ENCODE measurements around the gene BCL11A.

DNA sequence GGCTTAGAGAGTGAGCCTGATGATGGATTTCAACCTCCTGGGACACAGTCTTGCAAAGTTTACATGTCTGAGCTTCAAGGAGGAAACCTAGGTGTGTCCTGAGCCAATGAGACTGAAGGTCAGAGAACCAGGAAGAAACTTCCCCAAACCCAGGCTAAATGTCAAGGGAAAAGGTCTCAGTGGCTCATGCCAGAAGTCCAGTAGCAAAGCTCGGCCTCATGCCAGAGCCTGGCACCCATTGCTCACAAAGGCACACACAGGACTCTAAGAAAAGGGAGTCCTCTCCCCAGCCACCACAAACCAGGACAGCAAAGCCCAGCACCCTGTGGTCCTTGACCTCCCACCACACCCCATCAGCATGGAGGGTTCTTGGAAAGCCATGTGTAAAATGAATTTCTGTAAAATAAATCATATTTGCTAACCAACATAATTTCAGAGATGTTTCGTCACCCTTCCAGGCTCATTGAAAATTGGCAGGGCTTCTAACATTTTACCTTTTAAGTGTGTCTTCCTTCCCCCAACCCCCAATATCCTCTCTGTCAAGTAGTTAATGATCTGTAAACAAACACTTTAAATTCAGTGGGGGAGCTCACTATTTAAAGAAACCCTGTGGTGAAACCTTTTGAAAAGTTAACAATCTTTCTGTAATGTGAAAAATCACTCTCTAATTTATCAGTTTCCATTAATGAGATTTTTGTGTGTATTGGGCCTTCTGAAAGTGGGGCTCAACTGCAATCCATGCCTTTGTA lies 77.1 kb downstream of the BCL11A start:
- TF ChIP-seq, protein P1, sequence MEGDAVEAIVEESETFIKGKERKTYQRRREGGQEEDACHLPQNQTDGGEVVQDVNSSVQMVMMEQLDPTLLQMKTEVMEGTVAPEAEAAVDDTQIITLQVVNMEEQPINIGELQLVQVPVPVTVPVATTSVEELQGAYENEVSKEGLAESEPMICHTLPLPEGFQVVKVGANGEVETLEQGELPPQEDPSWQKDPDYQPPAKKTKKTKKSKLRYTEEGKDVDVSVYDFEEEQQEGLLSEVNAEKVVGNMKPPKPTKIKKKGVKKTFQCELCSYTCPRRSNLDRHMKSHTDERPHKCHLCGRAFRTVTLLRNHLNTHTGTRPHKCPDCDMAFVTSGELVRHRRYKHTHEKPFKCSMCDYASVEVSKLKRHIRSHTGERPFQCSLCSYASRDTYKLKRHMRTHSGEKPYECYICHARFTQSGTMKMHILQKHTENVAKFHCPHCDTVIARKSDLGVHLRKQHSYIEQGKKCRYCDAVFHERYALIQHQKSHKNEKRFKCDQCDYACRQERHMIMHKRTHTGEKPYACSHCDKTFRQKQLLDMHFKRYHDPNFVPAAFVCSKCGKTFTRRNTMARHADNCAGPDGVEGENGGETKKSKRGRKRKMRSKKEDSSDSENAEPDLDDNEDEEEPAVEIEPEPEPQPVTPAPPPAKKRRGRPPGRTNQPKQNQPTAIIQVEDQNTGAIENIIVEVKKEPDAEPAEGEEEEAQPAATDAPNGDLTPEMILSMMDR (IDR thresholded peaks at IDR 0.05): no peak
- TF ChIP-seq POLR2A (IDR thresholded peaks at IDR 0.05) (no peak), POLR2AphosphoS5 (IDR thresholded peaks at IDR 0.05) (peak in 1 of 3 donors; percentile 36), EP300 (IDR thresholded peaks at IDR 0.05) (no peak)
